Measurements from ENCODE around the gene NHP2.
"Not testable (repeated sequence)": the region's sequence is repeated elsewhere in the genome, so short reads cannot be mapped to it uniquely, and the experiment has no call there.

NHP2 gene

DNA sequence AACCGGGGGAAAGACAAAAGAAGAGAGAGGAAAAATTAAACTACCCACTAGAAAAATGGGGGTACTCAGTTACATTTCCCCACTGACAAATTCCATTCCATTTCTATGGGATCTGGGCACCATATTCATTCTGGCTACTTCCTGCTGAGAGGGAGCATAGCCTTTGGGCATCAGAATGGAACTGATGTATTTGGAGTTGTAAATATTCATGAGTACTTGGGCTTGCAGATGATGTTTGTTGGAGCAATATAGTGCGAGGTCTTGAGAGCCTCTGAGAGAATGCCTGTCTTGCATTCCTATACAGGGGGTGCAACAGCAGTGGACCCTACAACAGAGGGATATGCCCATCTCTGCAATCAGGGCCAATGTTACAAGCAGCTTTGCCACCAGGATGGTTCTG, 16.8 kb upstream of the NHP2 start:
- DNase-seq, result no peak

DNA sequence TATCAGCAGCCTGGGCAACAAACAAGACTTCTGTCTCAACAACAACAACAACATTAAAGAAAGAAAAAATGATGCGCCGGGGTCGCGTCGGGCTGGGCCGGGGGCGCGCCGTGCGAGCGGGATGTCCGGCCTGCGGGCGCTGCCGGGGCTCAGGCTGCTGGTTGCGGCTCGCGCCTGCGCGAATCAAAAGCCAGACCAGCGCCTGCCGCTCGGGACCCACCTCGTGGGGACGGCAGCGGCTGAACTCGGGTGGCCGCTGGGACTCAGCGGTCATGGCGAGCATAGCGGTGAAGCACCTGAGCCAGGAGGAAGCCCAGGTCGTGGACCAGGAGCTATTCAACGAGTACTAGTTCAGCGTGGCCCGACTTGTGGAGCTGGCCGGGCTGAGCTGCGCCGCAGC, 11.9 kb upstream of the NHP2 start:
- no peak for DNase-seq

DNA sequence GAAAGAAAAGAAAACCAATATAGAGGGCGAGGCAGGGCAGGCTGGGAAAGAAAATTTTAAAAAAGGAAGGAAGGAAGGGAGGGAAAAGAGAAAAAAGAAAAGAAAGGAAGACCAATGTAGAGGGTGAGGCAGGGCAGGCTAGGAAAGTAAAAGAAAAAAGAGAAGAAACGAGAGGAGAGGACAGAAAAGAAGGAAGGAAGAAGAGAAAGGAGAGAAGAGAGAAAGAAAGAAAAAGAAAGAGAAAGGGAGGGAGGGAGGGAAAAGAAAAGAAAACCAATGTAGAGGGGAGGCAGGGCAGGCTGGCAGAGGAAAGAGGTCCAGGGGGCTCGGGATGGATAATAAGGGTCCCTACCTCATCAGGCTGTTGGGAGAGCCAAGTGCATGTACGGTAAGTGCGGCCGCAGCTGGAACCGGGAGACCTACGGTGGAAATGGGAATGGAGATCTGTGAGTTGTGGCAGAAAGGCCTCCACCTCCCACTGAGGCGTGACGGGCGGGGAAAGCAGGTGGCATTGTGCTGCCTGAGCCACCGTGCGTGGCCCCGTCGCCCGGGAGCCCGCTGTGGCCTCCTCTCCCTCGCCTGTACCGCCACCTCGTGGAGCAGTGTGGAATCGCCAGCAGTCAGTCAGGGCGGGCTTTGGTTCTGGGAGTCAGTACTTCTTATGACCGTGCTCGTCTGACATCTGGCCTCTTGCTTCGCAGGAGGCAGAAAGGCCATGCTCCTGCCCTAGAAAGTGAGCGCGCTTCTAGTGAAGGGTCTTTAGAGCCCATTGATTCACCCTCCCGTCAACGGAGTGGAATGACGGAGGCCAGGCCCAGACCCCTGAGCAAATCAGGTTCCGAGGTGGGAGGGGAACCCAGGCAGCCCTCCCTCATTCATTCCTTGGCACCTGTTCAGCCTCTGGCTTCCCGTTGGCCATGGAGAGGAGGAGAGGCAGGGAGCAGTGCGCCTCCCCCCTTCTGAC, 10.4 kb upstream of the NHP2 start:
- peak; percentile 61 for DNase-seq

- no peak for DNase-seq
These were observed 8.8 kb upstream of the NHP2 start for GRCh38 chr5:178162481-178162880.

- DNase-seq, result no peak
These were observed 6.5 kb upstream of the NHP2 start for GRCh38 chr5:178160176-178160575.

- DNase-seq, result no peak
These were observed 1.4 kb upstream of the NHP2 start for GRCh38 chr5:178155065-178155464.

DNA sequence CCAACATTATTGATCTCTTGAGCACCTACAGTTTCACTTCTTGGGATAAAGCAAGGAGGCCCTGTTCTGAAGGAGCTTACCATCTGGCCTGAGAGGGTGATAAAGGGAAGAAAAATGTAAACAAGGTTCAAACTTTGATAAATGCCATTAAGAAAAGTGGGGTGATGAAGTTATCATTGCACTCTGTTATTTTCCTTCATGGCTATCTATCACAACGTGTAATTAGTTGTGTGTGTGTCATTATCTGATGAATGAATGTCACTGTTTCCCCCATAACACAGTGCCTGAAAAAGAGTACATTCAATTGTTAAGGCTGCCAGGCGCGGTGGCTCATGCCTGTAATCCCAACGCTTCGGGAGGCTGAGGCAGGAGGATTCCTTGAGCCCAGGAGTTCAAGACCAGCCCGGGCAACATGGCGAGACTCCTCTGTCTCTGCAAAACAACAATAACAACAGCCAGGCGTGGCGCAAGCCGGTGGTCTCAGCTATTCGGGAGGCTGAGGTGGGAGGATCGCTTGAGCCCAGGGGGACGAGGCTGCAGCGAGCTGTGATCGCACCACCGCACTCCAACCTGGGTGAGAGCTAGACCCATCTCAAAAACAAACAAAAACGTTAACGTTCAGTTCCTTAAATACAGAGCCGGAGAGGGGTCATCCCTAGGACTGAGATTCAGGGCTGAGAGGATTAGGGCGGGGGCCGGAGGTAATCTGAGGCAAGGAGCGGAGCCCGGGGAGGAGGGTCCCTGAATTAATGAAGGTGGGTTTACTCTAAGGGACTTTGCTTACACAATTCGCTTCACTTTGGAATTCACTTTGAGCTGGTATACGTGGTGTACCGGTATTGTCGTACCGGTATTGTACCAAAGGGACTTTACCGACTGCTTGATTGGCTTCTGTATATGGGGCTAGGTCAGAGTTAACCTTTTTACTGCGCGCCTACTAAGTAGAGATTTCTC, 917 bp downstream of the NHP2 start:
- DNase-seq, result no peak

DNA sequence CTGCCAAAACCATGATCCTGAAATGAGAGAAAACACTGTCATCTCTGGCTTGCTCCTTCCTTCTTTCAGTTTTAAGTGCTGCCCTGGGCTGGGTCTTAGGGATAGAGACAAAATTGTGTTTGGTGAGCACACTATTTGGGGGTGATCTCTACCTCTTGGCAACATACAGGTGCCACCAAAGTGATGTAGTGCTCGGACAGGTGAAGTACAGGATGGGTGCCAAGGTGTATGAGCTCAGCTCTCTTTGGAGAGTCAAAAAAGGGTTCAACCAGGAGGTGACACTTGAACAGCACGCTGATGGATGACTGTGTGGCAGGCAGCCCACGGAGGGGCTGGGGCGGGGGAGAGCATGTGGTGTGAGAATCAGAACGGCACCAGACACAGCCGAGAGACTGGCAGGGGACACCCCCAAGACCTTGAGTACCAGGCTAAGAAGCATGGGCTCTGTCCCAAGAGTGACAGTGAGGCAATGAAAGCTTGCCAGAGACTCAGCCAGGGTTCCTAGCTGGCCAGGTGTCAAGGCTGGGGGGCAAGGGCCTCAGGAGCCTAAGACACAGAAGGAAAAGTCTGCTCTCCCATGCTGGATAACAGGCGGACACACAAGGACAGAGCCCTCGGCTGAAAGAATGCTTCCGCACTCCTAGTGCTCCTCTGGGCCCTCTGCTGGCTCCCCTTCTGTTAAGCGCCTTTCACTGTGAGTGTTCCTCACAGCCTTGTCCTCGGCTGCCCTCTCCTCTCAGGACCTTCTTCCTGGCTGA, 2.5 kb downstream of the NHP2 start:
- no peak for DNase-seq

DNA sequence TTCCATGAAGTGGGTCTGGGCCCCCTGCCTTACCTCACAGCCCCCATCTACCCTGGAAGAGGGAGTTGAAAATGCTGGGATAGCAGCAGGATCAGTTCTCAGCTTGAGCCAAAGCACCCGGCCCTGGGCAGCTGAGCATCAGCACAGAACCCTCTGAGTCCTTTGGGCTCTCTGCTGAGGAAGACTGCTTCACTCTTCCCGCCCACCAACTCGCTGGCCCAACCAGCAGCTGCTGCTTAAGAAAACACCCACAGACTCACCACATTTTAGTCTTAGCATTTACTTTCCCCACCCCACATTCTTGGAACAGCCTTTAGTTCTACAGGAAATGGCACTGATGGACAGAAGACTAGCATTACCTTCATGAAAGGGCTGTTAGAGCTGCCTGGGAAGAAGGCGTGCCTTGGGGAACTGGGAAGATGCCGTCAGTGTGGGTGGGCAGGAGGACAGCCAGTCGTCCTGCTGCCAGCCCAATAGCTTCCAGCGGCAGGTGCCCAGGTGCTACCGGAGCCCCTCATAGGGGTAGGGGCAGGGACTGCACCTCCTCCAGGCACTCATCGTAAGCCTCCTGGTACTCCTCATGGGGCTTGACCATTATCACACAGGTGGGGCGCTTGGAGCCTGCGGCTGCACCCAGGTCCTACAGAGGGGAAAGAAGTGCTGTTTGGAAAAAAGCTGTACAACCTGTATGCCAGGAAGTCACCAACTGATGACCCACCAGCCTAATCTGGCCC, 4.3 kb downstream of the NHP2 start:
- DNase-seq, result no peak

GRCh38 chr5:178147406-178147805, 6.3 kb downstream of the NHP2 start:
- no peak for DNase-seq

DNA sequence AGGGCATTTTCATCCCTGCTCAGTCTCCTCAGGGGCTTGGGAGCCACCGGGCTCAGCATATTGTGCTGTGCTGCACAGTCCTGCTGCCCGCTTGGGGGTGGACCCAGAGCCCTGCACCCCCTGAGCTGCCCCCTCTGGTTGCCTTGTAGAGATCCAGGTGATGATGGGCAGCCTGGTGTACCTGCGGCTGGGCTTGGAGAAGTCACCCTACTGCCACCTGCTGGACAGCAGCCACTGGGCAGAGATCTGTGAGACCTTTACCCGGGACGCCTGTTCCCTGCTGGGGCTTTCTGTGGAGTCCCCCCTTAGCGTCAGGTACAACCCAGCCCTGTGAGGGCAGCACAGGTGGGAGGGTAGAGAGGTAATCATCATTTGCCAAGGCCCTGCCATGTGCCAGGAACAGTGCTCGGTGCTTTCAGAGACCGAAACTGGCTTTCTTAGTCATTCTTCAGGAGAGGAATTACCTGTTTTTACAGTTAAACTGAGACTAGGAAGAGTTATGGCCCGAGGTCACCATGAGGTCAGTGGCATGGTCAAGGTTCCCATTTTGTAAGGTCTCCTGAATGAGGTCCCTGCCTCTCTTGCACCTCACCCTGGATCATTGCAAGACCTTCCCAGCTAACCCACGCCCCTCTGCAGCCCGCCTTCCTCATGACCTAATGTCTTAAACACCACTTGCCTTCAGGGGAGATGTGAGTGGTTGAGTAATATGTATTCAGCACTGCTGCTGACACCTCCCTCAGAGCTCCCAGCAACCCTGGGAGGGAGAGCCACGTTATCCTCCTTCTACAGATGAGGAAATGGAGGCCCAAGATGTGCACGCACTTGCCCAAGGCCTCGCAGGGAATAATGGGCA, 7.5 kb downstream of the NHP2 start:
- no peak for DNase-seq

DNA sequence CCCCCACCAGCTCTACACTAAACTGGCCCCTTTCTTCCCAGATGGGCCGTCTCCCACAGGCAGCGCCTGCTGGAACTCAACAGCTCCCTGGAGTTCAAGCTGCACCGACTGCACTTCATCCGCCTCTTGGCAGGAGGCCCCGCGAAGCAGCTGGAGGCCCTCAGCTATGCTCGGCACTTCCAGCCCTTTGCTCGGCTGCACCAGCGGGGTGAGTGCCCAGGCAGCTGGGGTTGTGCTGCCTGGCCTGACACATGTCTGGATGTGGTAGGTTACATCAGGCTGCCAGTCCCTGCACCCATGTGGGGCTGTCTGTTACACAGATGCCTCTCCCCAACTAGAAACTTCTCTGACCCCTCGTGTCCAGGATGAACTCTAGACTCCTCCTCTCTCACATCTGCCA, 9.8 kb downstream of the NHP2 start:
- no peak for DNase-seq

GRCh38 chr5:178143246-178143645, 10.4 kb downstream of the NHP2 start:
- DNase-seq, result no peak

DNA sequence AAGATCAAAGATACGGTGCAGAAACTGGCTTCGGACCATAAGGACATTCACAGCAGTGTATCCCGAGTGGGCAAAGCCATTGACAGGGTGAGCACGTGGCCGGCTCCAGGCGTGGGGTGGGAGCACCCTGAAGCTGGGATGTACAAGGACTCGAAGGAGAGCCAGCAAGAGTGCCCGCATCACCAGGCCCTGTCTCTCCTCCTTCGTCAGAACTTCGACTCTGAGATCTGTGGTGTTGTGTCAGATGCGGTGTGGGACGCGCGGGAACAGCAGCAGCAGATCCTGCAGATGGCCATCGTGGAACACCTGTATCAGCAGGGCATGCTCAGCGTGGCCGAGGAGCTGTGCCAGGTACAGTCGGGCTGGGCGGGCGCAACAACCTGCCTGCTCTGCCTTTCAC, 11.0 kb downstream of the NHP2 start:
- no peak for DNase-seq

GRCh38 chr5:178141550-178141949, 12.1 kb downstream of the NHP2 start:
- DNase-seq, result no peak

- DNase-seq, result no peak
These were observed 15.7 kb downstream of the NHP2 start for GRCh38 chr5:178137991-178138390.

DNA sequence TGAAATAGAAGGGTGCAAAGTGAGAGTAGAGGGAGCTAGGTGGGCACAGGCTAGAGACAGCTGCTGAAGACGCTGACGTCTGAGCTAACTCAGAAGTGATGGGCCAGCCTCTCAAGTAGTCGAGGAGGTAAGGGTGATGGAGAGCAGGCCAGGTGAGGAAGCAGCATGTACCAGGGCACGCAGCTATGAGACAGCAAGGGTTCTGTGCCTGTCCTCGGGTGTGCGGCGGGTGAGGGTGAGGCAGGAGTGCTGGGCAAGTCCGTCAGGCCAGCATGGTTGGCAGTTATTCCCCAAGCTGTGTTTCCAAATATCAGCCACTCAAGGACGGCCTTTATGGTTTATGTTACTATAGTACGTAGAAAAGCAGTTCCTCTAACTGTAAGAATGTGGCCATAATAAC, 16.7 kb downstream of the NHP2 start:
- no peak for DNase-seq

DNA sequence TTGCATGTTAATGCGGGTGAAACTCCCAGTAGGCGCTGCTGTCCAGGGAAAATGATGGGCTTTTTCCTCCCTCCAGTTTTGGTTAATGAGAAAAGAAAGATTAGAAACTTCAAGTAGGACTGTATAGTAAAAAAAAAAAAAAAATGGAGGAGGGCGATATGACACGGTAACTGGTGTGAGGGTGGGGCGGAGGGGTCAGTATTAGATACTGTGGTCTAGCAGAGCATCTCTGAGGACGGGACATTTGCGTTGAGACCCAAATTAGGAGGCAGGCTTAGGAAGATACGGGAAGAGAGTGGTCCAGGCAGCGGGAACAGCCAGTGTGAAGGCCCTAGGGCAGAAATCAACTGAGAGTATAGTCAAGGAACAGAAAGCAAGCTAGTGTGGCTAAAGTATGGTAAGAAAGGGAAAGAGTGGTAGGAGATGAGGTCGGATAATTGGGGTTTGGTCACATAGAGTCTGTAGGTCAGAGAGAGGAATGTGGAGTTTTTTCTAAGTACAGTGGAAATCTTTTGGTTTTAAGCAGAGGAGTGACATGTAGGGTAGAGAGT, 22.2 kb downstream of the NHP2 start:
- no peak for DNase-seq

GRCh38 chr5:178130576-178131445, 22.9 kb downstream of the NHP2 start, which contains the start of gene RMND5B:
RMND5B (plus strand) TSS chr5:178131014; CDS start chr5:178138120, 7,106 bp downstream.
- DNase-seq, result peak; percentile 43

DNA sequence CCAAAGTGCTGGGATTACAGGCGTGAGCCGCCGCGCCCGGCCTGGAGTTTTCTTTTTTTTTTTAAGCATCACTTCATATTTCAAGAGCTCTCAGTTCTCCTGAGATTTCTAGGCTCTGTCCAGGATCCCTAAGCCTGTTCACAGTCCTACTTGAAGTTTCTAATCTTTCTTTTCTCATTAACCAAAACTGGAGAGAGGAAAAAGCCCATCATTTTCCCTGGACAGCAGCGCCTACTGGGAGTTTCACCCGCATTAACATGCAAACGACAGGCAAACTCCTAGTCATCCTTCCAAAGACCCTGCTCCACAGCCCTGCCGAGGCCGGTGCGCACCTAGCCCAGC, 23.5 kb downstream of the NHP2 start:
- not testable (repeated sequence) for DNase-seq

Data from NCI-H524 treated with DMSO at 0.1 percent for 48 hours (cell line).